ENCODE results near the gene PMAIP1. TPM values are rescaled to one million over a fixed set of nuclear protein-coding genes. Genes with fewer than 3 reads are reported as not detected.
"Not testable (repeated sequence)": the region's sequence is repeated elsewhere in the genome, so short reads cannot be mapped to it uniquely, and the experiment has no call there.

PMAIP1 gene
- total RNA-seq, 2 donors from 2014 or later: 0.50 TPM

DNA sequence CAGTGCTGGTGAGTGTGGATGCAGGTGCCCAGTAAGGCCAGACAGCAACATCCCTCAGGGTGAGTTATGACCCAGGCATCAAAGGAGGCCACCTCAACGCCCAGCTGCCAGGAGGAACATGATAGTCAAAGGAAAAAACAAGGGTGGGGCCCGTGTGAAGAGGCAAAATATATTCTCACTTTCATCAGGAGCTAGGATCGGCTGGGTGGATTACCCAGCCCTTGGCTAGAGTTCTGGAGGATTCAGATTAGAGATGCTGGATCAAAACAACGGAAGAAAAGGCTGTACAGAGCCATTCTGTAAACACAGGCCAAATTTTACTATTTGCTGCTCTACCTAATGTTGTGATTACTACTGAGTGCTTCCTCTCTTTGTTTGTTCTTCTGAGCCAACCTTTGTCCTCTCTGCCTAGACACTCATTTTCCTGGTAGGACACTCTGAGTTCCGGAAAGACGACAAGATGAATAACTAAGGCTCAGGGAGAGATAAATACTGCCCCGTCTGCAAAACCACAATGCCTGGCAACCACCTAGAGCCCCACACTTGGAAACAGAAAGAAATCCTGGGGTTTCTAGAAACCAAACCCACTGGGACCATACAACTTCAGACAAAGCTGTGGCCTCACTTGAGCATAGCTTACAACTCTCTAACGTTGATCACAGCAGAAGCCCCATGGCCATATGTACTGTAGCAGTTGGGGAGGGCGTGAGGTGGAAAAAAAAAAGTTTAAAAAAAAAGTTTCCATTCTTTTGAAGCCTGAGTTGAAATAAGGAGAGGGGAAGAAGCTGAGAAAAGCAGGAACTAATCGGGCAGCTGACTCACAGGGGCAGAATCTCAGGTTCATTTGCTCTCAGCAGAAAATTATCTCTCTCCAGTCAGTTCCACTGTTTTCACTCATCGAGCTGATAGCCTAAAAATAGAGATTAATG is 17.8 kb upstream of the PMAIP1 start:
- DNase-seq (no peak), ATAC-seq (peak; percentile 63 to 82)
- intact Hi-C loops (cut with DNase I): no loop called here

DNA sequence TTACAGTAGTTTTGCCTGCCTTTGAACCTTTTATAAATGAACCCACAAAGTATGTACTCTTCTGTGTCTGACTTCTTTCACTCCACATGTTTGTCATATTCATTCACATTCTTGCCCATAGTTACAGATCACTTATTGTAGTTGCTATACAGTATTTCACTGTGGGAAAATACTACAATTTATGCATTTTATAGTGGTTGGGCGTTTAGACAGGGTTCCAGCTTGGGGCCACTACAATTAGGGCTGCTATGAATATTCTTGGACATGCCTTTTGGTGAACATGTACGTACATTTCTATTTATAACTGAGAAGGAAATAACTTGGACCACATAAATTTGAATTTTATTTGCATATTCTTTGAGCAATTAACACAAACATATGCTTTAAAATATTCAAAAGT is 15.4 kb upstream of the PMAIP1 start:
- intact Hi-C loops (cut with DNase I): no loop called here
- no peak for DNase-seq
- ATAC-seq: no peak

DNA sequence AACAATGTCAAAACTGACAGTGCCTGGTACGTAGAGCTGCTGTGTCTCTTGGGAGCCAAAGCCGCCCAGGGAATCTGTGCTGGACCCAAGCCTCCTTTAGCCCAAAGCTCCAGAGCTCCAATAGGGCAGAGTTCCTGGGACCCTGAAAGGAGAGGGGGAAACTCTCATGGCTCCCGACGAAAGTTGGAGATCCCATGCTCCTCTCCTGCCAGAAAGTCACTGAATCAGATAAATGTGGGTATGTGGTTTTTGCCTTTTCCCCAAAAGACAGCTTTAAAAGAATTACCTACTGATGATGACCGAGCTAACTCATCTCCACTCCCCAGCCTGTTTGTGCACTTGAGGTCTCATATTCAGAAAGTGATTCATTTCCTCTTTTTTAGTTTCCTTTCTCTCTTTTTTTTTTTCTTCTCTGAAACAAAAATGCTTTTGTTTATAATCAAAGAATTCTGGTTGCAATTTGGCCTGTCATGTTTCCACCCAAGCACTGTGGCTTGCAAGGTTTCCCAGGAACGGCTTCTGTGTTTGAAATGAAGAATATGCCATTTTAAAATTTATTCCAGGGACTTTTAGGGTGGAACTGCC is 14.1 kb upstream of the PMAIP1 start:
- intact Hi-C loops (cut with DNase I): no loop called here
- no peak for DNase-seq
- peak in 1 of 2 donors; percentile 38 for ATAC-seq

DNA sequence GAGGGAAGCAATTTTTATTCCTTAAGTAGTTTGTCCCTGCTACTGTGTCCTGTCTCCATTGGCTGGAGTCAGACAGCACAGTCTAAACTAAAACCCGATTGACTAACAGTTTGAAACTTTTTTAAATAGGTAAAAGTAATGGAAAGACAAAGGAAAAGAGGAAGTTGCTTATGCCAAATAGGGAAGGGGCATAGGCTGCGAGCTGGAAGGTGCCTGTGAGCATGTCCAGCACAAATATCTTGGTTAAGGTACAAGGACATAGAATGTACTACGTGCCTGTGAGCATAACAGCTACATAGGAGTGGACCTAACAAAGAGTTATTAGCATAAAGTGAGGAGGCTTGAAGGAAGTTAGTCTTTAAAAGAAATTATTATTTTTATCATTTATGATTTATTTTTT is 13.4 kb upstream of the PMAIP1 start:
- ATAC-seq; DNase-seq; intact Hi-C loops (cut with DNase I): not testable (repeated sequence)

DNA sequence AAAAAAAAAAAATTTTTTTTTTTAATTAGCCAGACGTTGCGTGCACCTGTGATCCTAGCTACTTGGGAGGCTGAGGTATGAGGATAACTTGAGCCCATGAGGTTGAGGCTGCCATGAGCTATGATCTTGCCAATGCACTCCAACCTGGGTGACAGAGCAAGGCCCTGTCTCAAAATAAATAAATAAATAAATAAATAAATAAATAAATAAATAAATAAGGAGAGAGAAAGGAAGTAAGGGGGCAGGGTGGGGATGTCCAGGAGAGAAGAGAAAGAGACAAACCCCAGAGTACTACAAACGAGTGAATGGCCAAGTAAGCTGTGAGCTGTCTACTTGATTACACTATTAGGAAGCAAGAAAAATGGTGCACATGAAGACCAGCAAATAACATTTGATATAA is 7.7 kb upstream of the PMAIP1 start:
- DNase-seq (no peak), ATAC-seq (no peak)
- intact Hi-C loops (cut with DNase I): no loop called here

DNA sequence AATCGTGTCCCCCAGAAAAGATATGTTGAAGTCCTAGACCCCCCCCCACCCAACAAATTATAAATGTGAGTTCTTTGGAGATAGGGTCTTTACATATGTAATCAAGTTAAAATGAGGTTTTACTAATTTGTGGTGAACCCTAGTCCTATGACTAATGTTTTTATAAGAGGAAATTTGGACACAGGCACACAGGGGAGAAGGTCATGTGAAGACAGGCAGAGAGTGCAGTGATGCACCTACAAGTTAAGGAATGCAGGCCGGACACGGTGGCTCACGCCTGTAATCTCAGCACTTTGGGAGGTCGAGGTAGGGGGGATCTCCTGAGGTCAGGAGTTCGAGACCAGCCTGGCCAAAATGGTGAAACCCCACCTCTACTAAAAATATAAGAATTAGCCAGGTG is 5.8 kb upstream of the PMAIP1 start:
- intact Hi-C loops (cut with DNase I): no loop called here
- no peak for DNase-seq
- no peak for ATAC-seq

DNA sequence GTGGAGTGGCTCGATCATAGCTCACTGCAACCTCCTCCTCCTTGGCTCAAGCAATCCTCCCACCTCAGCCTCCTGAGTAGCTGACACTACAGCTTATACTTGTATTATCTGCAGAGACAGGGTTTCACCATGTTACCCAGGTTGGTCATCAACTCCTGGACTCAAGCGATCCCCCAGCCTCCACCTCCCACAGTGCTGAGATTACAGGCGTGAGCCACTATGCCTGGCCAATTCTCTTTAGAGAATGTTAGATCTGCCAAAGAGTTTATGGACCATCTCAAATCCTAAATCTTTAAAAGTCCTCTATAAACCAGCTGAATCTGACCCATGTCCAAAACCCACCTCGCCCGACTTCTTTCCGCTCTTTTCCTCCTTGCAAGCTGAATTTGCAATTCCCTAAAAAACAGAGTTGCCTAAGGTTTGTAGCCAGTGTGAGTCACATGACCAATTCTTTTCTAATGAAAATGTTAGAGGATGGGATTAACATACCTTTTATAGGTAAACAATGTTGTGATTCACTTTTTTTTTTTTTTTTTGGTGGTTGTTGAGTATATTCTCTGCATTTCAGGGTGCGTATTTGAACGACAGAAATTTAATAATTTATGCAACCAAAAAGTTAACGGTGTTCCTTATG is 2.4 kb upstream of the PMAIP1 start:
- ATAC-seq (no peak), DNase-seq (no peak)
- intact Hi-C loops (cut with DNase I): no loop called here

DNA sequence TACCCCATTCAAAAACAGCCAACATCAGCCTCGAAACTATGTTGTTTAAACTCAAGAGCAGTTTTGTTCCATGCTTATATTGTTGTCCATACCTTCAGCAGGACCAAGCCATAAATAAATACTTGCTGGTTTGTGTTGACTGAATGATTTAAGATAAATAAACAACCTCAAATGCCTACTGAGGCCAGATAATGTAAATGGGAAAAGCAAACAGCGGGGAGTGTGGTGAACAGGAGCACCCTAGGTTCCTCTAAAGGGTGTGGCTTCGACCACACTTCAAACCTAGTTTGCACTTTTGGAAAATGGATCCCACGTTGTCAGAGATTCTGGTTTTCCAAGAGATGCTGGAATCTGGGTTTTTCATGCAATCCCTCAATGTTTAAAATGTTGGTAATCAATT is 1.7 kb upstream of the PMAIP1 start:
- no peak for DNase-seq
- no peak for ATAC-seq
- intact Hi-C loops (cut with DNase I): no loop called here

DNA sequence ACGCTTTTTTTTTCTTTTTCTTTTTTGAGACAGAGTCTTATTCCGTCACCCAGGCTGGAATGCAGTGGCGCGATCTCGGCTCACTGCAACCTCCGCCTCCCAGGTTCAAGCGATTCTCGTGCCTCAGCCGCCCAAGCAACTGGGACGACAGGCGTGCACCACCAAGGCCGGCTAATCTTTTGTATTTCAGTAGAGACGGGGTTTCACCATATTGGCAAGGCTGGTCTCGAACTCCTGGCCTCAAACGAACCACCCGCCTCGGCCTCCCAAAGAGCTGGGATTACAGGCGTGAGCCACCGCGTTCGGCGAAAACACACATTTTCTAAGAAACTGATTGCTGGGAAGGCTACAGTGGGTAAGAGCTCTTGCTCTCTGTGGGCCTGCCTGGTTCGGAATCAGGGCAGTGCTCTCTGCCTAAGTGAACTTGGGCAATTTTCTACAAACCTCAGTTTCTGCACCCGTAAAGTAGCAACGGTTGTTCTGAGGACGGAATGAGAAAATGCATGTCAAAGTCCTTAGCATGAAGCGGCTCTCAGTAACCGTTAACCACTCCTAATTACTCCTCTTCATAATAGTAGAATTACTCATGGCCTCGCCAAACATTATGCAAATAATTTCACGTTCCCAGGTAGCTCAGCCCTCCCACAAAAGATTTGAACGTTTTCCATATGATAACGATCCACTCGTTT is 1.0 kb upstream of the PMAIP1 start:
- peak in 1 of 2 donors; percentile 37 for ATAC-seq
- DNase-seq: no peak
- intact Hi-C loops (cut with DNase I): no loop called here

DNA sequence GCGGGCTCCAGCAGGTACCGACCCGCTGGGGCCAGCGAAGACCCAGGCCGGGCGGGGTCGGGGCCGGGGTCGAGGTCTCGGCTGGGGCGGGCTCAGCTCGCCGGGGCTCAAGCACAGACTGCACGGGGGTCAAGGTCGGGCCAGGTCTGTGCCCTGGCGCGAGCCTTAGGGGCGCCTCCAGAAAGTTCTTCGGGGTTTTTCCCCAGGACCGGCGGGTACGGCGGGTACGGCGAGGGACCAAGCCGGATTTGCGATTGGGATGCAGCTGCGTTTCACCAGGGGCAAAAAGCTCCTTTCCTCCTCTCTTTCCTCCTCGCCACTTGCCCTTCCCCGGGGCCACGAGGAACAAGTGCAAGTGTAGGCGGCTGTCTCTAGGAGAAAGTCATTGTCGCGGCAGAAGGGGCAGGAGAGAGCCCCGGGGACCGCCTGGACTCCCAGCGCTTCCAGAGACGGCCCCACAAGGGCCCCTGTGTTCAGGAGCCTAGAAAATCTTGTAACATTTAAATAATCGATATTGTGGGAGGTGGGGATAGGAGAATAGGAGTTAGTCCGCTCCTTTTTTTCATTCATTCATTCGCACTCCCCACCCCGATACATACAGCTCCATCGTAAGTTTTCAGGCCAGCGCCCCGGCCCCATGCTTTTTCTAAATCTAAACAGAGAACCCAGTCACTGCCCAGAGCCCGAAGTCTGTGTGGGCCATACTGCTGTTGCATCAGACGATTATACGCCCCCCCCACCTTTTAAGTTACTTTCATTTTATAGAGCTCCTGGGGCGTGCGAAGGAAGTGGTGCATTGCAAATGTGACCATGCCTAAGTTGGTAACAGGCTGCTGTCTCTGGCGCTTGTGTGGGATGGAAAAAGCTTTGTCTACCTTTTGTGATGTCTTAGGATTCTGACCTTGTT is 679 bp downstream of the PMAIP1 start:
- intact Hi-C loops (cut with DNase I): no loop called here

DNA sequence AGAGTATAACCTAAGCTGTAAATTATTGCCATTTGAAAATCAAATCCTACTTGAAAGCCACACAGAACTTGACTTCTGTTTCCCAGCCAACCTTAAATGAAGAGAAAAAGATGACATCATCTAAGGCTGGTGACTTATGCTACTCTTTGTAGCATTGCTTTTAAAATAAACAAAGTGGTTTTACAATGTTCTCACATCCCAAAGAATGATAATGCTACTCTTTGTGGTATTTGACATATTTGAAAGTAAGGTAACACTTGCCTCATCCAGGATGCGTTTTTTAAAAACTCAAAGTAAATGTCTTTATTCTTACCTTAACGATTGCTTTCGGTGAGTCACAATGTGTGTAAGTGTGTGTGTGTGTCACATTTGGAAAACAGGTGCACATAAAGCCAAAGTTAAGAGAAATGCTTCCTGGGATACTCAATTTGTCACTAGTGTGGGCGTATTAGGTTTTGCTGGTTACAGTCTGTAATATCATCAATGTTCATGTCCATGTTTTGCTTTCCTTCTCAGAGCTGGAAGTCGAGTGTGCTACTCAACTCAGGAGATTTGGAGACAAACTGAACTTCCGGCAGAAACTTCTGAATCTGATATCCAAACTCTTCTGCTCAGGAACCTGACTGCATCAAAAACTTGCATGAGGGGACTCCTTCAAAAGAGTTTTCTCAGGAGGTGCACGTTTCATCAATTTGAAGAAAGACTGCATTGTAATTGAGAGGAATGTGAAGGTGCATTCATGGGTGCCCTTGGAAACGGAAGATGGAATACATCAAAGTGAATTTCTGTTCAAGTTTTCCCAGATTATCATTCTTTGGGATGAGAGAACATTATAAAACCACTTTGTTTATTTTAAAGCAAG is 2.6 kb downstream of the PMAIP1 start:
- intact Hi-C loops (cut with DNase I): no loop called here
- ATAC-seq (no peak), DNase-seq (no peak)

More for the DNA sequence above, 679 bp downstream of the PMAIP1 start:
- peak; percentile 16 to 35 for ATAC-seq
- DNase-seq: peak; percentile 27

DNA sequence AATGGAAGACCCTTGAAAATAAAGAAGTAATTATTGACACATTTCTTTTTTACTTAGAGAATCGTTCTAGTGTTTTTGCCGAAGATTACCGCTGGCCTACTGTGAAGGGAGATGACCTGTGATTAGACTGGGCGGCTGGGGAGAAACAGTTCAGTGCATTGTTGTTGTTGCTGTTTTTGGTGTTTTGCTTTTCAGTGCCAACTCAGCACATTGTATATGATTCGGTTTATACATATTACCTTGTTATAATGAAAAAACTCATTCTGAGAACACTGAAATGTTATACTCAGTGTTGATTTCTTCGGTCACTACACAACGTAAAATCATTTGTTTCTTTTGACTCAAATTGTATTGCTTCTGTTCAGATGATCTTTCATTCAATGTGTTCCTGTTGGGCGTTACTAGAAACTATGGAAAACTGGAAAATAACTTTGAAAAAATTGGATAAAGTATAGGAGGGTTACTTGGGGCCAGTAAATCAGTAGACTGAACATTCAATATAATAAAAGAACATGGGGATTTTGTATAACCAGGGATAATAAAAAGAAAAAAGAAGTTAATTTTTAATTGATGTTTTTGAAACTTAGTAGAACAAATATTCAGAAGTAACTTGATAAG is 3.3 kb downstream of the PMAIP1 start:
- no peak for DNase-seq
- intact Hi-C loops (cut with DNase I): no loop called here
- no peak for ATAC-seq

DNA sequence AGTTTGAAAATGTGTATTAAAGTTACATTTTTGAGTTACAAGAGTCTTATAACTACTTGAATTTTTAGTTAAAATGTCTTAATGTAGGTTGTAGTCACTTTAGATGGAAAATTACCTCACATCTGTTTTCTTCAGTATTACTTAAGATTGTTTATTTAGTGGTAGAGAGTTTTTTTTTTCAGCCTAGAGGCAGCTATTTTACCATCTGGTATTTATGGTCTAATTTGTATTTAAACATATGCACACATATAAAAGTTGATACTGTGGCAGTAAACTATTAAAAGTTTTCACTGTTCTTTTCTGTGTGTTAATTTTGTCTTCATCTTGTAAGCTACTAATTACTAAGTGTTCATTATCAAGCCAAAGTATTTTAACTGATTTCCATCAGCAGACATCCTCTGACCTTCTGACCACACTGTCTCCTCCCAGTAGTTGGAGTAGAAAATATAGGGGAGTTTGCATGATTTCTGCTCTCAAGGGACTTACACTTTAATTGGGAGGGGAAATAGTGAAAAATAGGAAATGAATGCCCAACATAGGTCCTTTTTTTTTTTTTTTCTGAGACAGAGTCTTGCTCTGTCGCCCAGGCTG is 4.3 kb downstream of the PMAIP1 start:
- DNase-seq: no peak
- no peak for ATAC-seq
- intact Hi-C loops (cut with DNase I): no loop called here

DNA sequence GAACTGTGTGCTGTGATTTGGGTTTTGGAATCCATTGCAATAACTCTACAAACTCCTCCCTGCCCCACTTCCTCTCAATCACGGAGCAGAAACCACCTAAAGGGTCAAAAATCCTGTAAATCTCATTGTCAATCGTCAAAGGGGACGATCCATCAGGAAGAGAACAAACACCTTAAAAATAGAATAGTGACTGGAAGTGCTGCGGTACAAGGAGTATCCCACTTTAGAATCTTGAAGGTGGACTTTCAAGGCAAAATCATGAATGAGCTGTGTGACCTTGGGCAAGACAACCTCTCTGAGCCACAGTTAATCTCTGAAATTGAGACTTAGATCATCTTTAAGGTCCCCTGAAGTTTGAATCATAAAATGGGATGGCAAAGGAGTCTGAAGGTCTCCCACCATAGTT is 5.9 kb downstream of the PMAIP1 start:
- intact Hi-C loops (cut with DNase I): no loop called here
- DNase-seq (no peak), ATAC-seq (no peak)

DNA sequence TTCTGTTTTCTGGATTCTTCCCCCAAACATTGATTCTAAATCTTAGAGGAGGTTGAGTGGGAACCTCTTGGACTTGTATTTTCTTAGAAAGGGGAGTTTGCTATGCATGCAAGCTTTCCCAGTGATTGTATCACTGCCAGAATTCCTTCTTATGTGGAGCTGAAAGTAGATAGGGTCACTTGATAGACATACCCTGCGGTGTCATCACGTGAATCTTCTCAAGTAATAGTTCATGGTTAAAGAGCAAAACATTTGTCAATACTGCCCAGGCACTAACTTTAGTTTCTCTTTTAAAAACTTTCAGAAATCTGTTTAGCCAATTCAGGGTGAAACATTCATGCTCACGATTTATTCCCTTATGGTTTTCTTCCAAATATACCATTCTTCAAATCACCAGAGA is 6.4 kb downstream of the PMAIP1 start:
- DNase-seq: no peak
- ATAC-seq: no peak
- intact Hi-C loops (cut with DNase I): no loop called here

DNA sequence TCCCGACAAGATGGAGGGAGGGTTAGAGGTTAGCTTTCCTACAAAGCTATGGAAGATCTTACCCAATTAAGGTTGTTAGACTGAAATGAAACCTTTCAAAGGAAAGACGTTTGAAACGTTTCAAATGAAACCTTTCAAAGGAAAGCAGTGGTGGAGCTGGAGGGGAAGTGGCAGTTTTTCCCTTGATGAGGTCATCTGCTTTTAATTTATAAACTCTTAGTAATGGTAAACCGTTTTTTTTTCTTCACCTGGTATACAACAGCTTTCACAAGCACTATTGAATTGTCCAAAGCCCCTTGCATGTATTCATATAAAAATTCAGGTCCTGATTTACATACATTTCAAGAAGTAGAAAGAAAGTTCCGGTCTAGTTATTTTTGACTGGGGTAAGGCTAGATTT is 7.4 kb downstream of the PMAIP1 start:
- ATAC-seq: no peak
- intact Hi-C loops (cut with DNase I): no loop called here
- no peak for DNase-seq

DNA sequence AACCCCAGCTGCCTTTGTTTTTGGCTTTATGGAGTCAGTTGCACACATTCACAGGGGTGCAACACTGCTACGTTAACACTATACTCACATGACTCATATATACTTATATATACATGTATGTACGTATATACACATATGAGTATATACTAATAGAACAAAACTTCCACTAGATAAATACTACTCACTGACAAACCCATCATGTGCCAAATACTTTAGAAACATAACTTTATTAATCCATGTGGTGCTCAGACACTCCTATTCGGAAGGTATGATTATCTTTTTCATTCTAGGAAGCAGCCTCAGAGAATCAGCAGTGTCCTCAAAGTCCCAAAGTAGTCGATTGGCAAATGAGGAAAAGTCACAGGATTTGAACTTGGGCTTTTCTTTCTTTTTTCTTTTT is 7.9 kb downstream of the PMAIP1 start:
- no peak for DNase-seq
- ATAC-seq: no peak
- intact Hi-C loops (cut with DNase I): no loop called here
